Measurements from ENCODE around the gene ADAMTSL4.

ADAMTSL4 gene

GRCh38 chr1:150535511-150536287 is 13.5 kb upstream of the ADAMTSL4 start:
- FAIRE-seq, result no peak

- FAIRE-seq, result no peak
These were observed 12.1 kb upstream of the ADAMTSL4 start for GRCh38 chr1:150536836-150537731.

- no peak for FAIRE-seq
These were observed 11.2 kb upstream of the ADAMTSL4 start for GRCh38 chr1:150537732-150538684.

GRCh38 chr1:150543500-150544143 is 5.6 kb upstream of the ADAMTSL4 start:
- FAIRE-seq, result no peak

- FAIRE-seq, result no peak
These were observed 5.0 kb upstream of the ADAMTSL4 start for GRCh38 chr1:150544204-150544603.

- no peak for FAIRE-seq
These were observed 3.6 kb upstream of the ADAMTSL4 start for GRCh38 chr1:150545486-150546032.

- no peak for FAIRE-seq
These were observed 2.8 kb upstream of the ADAMTSL4 start for GRCh38 chr1:150546294-150546937.

- no peak for FAIRE-seq
These were observed 930 bp upstream of the ADAMTSL4 start for GRCh38 chr1:150548324-150548631.

- FAIRE-seq, result no peak
These were observed 451 bp downstream of the ADAMTSL4 start for GRCh38 chr1:150549496-150550221.

GRCh38 chr1:150550222-150551050 is 1.2 kb downstream of the ADAMTSL4 start:
- FAIRE-seq, result no peak

- no peak for FAIRE-seq
These were observed 2.0 kb downstream of the ADAMTSL4 start for GRCh38 chr1:150551051-150551783.

- FAIRE-seq, result no peak
These were observed 2.5 kb downstream of the ADAMTSL4 start for GRCh38 chr1:150551784-150552127.

GRCh38 chr1:150552128-150552910 is 3.1 kb downstream of the ADAMTSL4 start:
- no peak for FAIRE-seq

- no peak for FAIRE-seq
These were observed 3.7 kb downstream of the ADAMTSL4 start for GRCh38 chr1:150552911-150553289.

- no peak for FAIRE-seq
These were observed 4.3 kb downstream of the ADAMTSL4 start for GRCh38 chr1:150553392-150554085.

GRCh38 chr1:150554086-150554452 is 4.9 kb downstream of the ADAMTSL4 start:
- no peak for FAIRE-seq

GRCh38 chr1:150555198-150555970 is 6.2 kb downstream of the ADAMTSL4 start:
- FAIRE-seq, result no peak
